Upper lobe of right lung (tissue), 1 donor: ENCODE data around the gene APP. TPM values are rescaled to one million over a fixed set of nuclear protein-coding genes. Genes with fewer than 3 reads are reported as not detected.

Experiments
- ATAC-seq: fragments of 200-7000 bp; cut with Tn5 transposase; one replicate; pipeline ENCODE4 v1.9.1; 2020; ENCODE audit warnings: mild to moderate bottlenecking, moderate library complexity
- DNase-seq: peaks from one replicate; pipeline ENCODE4 v3.0.0-alpha.2; 2020
- H3K27ac ChIP-seq: fragments of 200-600 bp; one replicate; pipeline ENCODE4 v1.8.0; 2022
- H3K27me3 ChIP-seq: fragments of 200-600 bp; one replicate; pipeline ENCODE4 v1.8.0; 2022; ENCODE audit warnings: mild to moderate bottlenecking
- H3K36me3 ChIP-seq: fragments of 200-600 bp; one replicate; pipeline ENCODE4 v1.8.0; 2022
- H3K4me1 ChIP-seq: fragments of 200-600 bp; one replicate; pipeline ENCODE4 v1.8.0; 2022
- H3K4me3 ChIP-seq: fragments of 200-600 bp; one replicate; pipeline ENCODE4 v1.8.0; 2022; ENCODE audit warnings: mild to moderate bottlenecking
- H3K9me3 ChIP-seq: fragments of 200-600 bp; one replicate; pipeline ENCODE4 v1.8.0; 2022
- intact Hi-C: fragments of 100-400 bp; cut with DNase I; formaldehyde crosslinking; loops from one replicate; pipeline ENCODE4 v1.11.0; 2022
- total RNA-seq: library from RNA; stranded (reverse); fragmentation: NEBNext Ultra II Directional; extraction: Animal tissue kit (Norgen Biotek cat#: 25700); gene quantifications from one replicate; pipeline ENCODE4 v1.2.1, GENCODE V29; 2021
- TF ChIP-seq, protein P1 (sequence below): fragments of 200-600 bp; IDR thresholded peaks from one replicate; pipeline ENCODE4 v1.8.0; 2022; ENCODE audit warnings: antibody characterized with exemption
- donor health status: DM: no; HTN: yes; CAD: no; lungs with severe emphysema.

APP gene
- total RNA-seq, 1 donor from 2014 or later = 480 TPM

DNA sequence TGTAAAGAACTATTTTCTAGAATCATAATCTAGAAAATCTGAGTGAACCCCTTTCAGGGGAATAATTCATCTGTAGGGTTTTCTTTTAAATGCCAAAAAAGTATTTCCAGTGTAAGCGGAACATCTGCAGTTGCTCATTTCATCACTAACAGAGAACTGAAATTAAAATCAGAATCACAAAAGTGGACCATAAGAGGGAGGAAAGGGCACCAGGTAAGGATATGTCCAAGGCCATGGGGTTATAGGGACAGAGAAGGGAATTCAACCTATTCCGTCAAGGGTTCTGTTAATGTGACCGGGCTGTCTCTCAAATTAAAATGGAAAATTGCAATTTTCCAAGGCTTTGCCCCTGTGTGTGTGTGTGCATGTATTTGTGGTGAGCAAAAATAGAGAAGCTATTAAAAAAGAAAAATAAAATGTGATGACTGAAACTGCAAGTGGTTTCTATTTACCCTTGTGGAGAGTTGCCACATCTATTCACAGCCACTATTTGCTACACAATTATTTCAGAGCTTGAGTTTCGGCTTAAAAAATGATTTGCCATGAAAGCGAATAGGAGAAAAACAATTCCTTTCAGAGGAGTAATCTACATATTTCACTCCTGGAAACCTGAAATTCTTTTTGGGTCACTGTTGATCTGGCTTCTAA, 53.1 kb downstream of the APP start:
- no peaks in the 10 kb centered on the region for H3K36me3 ChIP-seq

DNA sequence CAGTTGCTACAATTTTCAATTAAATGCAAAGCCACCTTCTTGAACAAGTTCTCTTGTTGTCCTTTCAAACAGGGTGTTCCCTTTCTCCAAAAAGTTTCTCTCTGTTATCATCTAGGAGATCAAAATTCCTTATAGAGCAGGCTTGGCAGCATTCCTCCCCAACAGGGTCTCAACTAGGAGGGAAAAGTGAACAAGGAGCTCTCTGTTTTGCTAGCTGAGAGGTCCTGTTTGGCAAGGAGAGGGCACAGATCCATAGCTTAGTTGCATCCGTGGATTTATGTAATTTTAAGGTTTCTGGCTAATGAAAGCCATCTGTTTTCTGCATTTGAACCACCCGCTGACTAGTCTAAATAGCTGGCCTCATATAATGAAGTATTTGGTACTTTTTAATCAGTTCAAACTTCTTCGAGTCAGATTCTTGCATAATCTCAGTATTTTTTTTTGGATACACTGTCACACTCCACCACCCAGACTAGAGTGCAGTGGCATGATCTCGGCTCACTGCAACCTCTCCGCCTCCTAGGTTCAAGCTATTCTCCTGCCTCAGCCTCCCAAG, 54.0 kb downstream of the APP start:
- H3K4me1 ChIP-seq = peaks cover 25% of the 10 kb centered on the region
- intact Hi-C loops = no loop called here
- DNase-seq = no peak
- ATAC-seq = no peak
- H3K27ac ChIP-seq = peak overlapping the region; percentile 5
- no peaks in the 10 kb centered on the region for H3K9me3 ChIP-seq
- TF ChIP-seq, protein P1, sequence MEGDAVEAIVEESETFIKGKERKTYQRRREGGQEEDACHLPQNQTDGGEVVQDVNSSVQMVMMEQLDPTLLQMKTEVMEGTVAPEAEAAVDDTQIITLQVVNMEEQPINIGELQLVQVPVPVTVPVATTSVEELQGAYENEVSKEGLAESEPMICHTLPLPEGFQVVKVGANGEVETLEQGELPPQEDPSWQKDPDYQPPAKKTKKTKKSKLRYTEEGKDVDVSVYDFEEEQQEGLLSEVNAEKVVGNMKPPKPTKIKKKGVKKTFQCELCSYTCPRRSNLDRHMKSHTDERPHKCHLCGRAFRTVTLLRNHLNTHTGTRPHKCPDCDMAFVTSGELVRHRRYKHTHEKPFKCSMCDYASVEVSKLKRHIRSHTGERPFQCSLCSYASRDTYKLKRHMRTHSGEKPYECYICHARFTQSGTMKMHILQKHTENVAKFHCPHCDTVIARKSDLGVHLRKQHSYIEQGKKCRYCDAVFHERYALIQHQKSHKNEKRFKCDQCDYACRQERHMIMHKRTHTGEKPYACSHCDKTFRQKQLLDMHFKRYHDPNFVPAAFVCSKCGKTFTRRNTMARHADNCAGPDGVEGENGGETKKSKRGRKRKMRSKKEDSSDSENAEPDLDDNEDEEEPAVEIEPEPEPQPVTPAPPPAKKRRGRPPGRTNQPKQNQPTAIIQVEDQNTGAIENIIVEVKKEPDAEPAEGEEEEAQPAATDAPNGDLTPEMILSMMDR = no peak
- no peak overlapping the region for H3K4me3 ChIP-seq
- H3K36me3 ChIP-seq = no peaks in the 10 kb centered on the region
- H3K27me3 ChIP-seq = no peaks in the 10 kb centered on the region

More for the DNA sequence above, 53.1 kb downstream of the APP start:
- H3K27me3 ChIP-seq = no peaks in the 10 kb centered on the region
- H3K27ac ChIP-seq = no peak overlapping the region
- TF ChIP-seq, protein P1 = no peak
- peaks cover 25% of the 10 kb centered on the region for H3K4me1 ChIP-seq
- H3K4me3 ChIP-seq = no peak overlapping the region
- no peaks in the 10 kb centered on the region for H3K9me3 ChIP-seq
- intact Hi-C loops = no loop called here
- DNase-seq (no peak), ATAC-seq (no peak)

DNA sequence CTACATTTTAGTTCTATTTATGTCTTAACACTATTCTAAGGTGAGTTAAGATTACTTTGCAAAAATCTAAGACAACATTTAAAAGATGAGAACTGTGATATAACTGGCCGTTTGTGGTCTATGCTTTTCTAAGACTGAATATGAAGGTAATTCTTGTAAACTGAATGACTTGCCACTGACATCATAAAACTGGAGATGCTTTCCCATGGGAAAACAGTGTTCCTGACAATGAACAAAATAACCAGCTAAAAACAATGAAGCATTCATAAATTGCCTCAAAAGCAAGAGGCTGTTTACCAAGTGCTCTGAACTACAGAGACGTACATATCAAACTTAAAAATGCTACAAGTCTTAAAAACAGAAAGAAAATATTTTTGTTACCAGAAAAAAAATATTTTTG, 54.7 kb downstream of the APP start:
- peaks cover 23% of the 10 kb centered on the region for H3K4me1 ChIP-seq
- H3K27ac ChIP-seq = peak overlapping the region; percentile 5
- H3K4me3 ChIP-seq = no peak overlapping the region
- H3K9me3 ChIP-seq = no peaks in the 10 kb centered on the region
- no peak for ATAC-seq
- DNase-seq = no peak
- H3K36me3 ChIP-seq = no peaks in the 10 kb centered on the region
- intact Hi-C loops = no loop called here
- no peaks in the 10 kb centered on the region for H3K27me3 ChIP-seq
- TF ChIP-seq, protein P1 = no peak

DNA sequence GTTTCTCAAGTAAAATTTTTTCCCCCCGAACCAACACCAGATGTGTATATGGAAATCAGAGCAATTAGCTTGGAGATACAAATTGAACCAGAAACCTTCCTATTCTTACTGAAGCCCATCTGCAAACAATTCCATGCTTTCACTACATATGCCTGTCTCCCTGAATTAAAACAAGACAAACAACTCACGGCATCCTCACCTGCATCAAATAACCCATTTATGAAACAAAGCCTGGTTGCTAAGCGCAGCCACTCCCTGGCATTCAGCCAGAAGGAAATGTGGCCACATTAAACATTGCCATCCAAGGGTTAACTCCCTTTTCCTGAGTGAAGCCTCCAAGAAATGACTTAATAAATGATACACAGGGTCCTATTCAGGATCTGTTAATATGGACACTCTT, 55.3 kb downstream of the APP start:
- H3K27ac ChIP-seq = no peak overlapping the region
- no peak overlapping the region for H3K4me3 ChIP-seq
- intact Hi-C loops = no loop called here
- H3K9me3 ChIP-seq = no peaks in the 10 kb centered on the region
- DNase-seq (no peak), ATAC-seq (no peak)
- peaks cover 19% of the 10 kb centered on the region for H3K4me1 ChIP-seq
- peaks cover 2% of the 10 kb centered on the region for H3K36me3 ChIP-seq
- H3K27me3 ChIP-seq = no peaks in the 10 kb centered on the region
- TF ChIP-seq, protein P1 = no peak

DNA sequence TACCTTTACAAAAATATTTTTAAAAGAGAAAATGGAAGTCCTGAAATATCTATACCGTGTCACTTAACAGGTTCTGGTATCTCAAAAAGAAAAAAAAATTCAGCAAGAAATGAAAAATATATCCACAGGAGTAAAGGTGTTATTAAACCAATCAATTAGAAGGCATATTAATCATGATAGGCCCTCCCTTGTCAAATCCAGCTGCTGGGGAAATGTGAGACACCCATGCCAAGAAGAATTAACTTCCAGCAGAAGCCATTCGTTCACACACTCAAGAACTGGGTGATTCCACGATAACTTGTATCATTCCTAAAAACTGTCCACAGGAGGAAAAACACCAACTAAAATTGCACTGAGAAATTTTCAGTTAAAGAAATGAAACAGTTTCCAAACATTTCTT, 57.6 kb downstream of the APP start:
- TF ChIP-seq, protein P1 = no peak
- Histone ChIP-seq H3K27me3 (no peaks in the 10 kb centered on the region), H3K9me3 (no peaks in the 10 kb centered on the region), H3K4me1 (peaks cover 19% of the 10 kb centered on the region), H3K4me3 (no peak overlapping the region), H3K27ac (no peak overlapping the region), H3K36me3 (peaks cover 6% of the 10 kb centered on the region)
- ATAC-seq (no peak), DNase-seq (no peak)
- intact Hi-C loops = no loop called here
